Panc1 (cell line): ENCODE data around the gene KCNK10. TPM values are rescaled to one million over a fixed set of nuclear protein-coding genes. Genes with fewer than 3 reads are reported as not detected.

Experiments
- ATAC-seq: fragments of 200-7000 bp; cut with Tn5 transposase; 2 replicates; pipeline ENCODE4 v1.9.1; 2020; ENCODE audit warnings: mild to moderate bottlenecking, moderate library complexity
- BruUV-seq: library from RNA; stranded (reverse); fragments of 400-500 nt; replicated peaks from 2 replicates; lab custom pipeline; 2021; lab: Mats Ljungman, UMichigan
- CTCF ChIA-PET: fragments of 300-600 bp; sonication (Branson Sonifier 250); formaldehyde crosslinking; loops from one replicate; lab custom pipeline; 2022; ENCODE audit warnings: antibody characterized with exemption; lab: Charles Lee
- POLR2A ChIA-PET: fragments of 300-600 bp; sonication (Branson Sonifier 250); formaldehyde crosslinking; loops from one replicate; lab custom pipeline; 2022; ENCODE audit warnings: antibody characterized with exemption; lab: Charles Lee
- DNase-seq: peaks from one replicate; pipeline ENCODE4 v3.0.0-alpha.2; 2010; ENCODE audit warnings: low read depth, low spot score
- H3K27ac ChIP-seq: 2 replicates; pipeline ENCODE4 v1.5.1; 2011; ENCODE audit warnings: mild to moderate bottlenecking, low read length, inconsistent platforms
- H3K27me3 ChIP-seq: fragments of 200-500 bp; sonication (Bioruptor generic); 2 replicates; pipeline ENCODE4 v1.6.0; 2014; ENCODE audit warnings: low read length, inconsistent platforms; ENCODE audit not compliant: control insufficient read depth, insufficient read depth
- H3K36me3 ChIP-seq: fragments of 200-500 bp; sonication (Bioruptor generic); 2 replicates; pipeline ENCODE4 v1.5.1; 2014; ENCODE audit warnings: inconsistent platforms, mild to moderate bottlenecking, low read length, moderate library complexity; ENCODE audit not compliant: control insufficient read depth, insufficient read depth
- H3K4me1 ChIP-seq: 2 replicates; pipeline ENCODE4 v1.5.1; 2011; ENCODE audit warnings: inconsistent platforms, mild to moderate bottlenecking, low read length, moderate library complexity; ENCODE audit not compliant: control insufficient read depth, insufficient read depth
- H3K4me3 ChIP-seq, 2 experiments: 2 replicates each; pipeline ENCODE4 v1.5.1; 2011 to 2012; ENCODE audit warnings: low read depth in 2 of 2, low read length in 2 of 2, mild to moderate bottlenecking in 2 of 2, inconsistent platforms in 1 of 2, moderate library complexity in 1 of 2
- H3K9me3 ChIP-seq: fragments of 200-500 bp; sonication (Bioruptor generic); 2 replicates; pipeline ENCODE4 v1.5.1; 2014; ENCODE audit warnings: low read depth, mild to moderate bottlenecking, inconsistent platforms, low read length, moderate library complexity; ENCODE audit not compliant: control insufficient read depth, insufficient read depth
- CTCF ChIP-seq: fragments of 450-650 bp; IDR thresholded peaks from 2 replicates; pipeline ENCODE4 v1.5.1; 2017; ENCODE audit warnings: mild to moderate bottlenecking
- POLR2AphosphoS5 ChIP-seq: IDR thresholded peaks from 2 replicates; pipeline ENCODE4 v1.6.1; 2012; ENCODE audit warnings: mild to moderate bottlenecking, low read depth, low read length, moderate library complexity
- REST ChIP-seq, 2 experiments: IDR thresholded peaks; 2 replicates each; pipeline ENCODE4 v1.6.1; 2011 to 2012; ENCODE audit warnings: low read depth in 2 of 2, control low read depth in 1 of 2, low read length in 1 of 2, mild to moderate bottlenecking in 1 of 2, moderate library complexity in 1 of 2; ENCODE audit not compliant: insufficient read depth in 1 of 2
- SIN3A ChIP-seq: IDR thresholded peaks from 2 replicates; pipeline ENCODE4 v1.6.1; 2012; ENCODE audit warnings: low read depth, mild to moderate bottlenecking, low read length, moderate library complexity, borderline replicate concordance; ENCODE audit not compliant: insufficient read depth
- TCF7L2 ChIP-seq: IDR thresholded peaks from 2 replicates; pipeline ENCODE4 v1.6.1; 2011; ENCODE audit warnings: mild to moderate bottlenecking, low read depth, low read length, inconsistent platforms
- in situ Hi-C: cut with HindIII; loops from 2 replicates; pipeline ENCODE4 v1.10.0; 2016; ENCODE audit warnings: low sequenced_read_pairs, low pct_unique_long_range_greater_than_20kb
- intact Hi-C: fragments of 100-400 bp; cut with micrococcal nuclease; formaldehyde crosslinking; loops from one replicate; pipeline ENCODE4 v1.10.0; 2022; ENCODE audit not compliant: unreplicated experiment
- total RNA-seq: library from RNA; stranded (reverse); gene quantifications from one replicate; pipeline ENCODE4 v1.2.1, GENCODE V29; 2021; ENCODE audit not compliant: unreplicated experiment

KCNK10 gene
- total RNA-seq, 1 experiment from 2014 or later = 0.28 TPM

- Histone ChIP-seq H3K36me3 (no peaks in the 10 kb centered on the region), H3K27ac (no peak overlapping the region), H3K4me3 (no peak overlapping the region), H3K4me1 (no peaks in the 10 kb centered on the region), H3K9me3 (no peaks in the 10 kb centered on the region), H3K27me3 (no peaks in the 10 kb centered on the region; the same call in 1 of the 2 replicates)
- POLR2A ChIA-PET = no interaction called here
- in situ Hi-C loops = no loop called here
- TF ChIP-seq POLR2AphosphoS5 = no peak
- no peak for TF ChIP-seq REST (IDR thresholded peaks at IDR 0.05; ENCODE audit: insufficient read depth in 1 of 2, low read depth in 2 of 2, low read length in 1 of 2)
- TF ChIP-seq SIN3A = no peak
- TF ChIP-seq CTCF = no peak
- no peak for TF ChIP-seq TCF7L2
- no TSS peak for BruUV-seq
- no peak for ATAC-seq
- DNase-seq = no peak
- CTCF ChIA-PET = no interaction called here
- intact Hi-C loops = no loop called here
Observed at GRCh38 chr14:88272390-88273269, 50.4 kb downstream of the KCNK10 start.

DNA sequence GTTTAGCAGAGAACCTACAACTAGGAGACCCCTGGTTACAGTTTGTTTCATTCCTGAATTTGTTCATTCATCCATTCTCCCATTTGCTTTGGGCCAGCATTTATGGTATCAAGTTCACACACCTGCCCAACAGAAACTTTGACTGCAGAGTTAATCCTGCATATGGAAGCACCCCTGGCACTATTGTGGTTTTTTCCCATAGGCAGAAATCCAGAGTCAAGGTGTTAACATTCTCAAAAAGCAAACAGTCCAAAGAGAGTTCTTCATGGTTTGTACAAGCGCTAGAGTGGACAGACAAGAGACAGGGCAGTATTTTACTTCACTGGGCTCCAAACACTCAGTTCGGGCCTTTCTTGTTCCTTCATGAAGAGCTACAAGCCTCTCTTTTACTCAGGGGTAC lies 51.9 kb downstream of the KCNK10 start:
- Histone ChIP-seq H3K4me1 (no peaks in the 10 kb centered on the region), H3K36me3 (no peaks in the 10 kb centered on the region), H3K4me3 (no peak overlapping the region), H3K9me3 (no peaks in the 10 kb centered on the region), H3K27ac (no peak overlapping the region), H3K27me3 (no peaks in the 10 kb centered on the region; the same call in 1 of the 2 replicates)
- BruUV-seq = no TSS peak
- intact Hi-C loops = no loop called here
- POLR2A ChIA-PET = no interaction called here
- ATAC-seq (no peak), DNase-seq (no peak)
- in situ Hi-C loops = no loop called here
- TF ChIP-seq TCF7L2 = no peak
- no peak for TF ChIP-seq CTCF
- no peak for TF ChIP-seq SIN3A
- no peak for TF ChIP-seq POLR2AphosphoS5
- no peak for TF ChIP-seq REST (IDR thresholded peaks at IDR 0.05; ENCODE audit: insufficient read depth in 1 of 2, low read depth in 2 of 2, low read length in 1 of 2)
- CTCF ChIA-PET = interaction anchor here (0.7 kb wide), 1 partner anchor 102 kb away, joined by 6 read pairs; no protein-coding TSS in a partner anchor
